Fibroblast of skin of right biceps (primary cell): ENCODE data around the gene HDX.
"Not testable (repeated sequence)": the region's sequence is repeated elsewhere in the genome, so short reads cannot be mapped to it uniquely, and the experiment has no call there.

Experiments used
- DNase-seq: peaks from one replicate; pipeline ENCODE4 v3.0.0-alpha.2; 2013

Gene HDX

DNA sequence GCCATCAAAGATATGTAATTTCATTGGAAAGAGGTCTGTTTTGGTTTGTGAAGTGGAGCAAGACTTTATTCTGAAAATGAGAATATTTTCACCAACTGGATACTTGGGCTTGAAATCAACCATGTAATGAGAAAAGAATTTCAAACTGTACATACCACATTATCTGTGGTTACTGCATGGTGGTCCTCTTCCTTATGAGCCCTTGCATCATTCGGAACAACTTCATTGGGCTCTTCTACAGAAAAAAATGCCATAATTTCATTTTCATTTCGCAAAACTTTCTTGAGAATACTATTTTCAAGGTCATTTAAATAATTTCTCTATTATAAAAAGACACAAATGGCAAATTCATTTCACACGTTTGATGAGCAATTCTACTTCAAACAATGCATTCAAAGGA lies 165.6 kb downstream of the HDX start:
- peak; percentile 72 for DNase-seq

DNA sequence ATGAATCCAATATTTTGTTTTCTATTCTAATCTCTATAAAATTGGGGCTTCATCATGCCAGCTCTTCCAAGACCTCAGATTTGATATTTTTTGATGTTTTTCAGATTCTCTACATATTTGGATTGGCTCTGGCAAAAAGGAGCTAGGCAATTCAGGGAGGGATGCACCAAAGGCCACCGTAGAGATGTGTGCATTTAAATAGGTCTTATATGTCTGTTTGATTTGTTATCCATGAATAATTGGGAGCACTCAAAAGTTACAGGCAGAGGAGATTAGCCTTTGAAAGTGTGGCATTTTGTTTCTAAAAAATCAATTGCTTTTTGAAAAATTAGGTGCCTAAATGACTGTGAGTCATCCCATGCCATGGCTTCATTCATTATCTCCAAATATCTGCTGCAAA lies 167.1 kb downstream of the HDX start:
- peak; percentile 27 for DNase-seq

DNA sequence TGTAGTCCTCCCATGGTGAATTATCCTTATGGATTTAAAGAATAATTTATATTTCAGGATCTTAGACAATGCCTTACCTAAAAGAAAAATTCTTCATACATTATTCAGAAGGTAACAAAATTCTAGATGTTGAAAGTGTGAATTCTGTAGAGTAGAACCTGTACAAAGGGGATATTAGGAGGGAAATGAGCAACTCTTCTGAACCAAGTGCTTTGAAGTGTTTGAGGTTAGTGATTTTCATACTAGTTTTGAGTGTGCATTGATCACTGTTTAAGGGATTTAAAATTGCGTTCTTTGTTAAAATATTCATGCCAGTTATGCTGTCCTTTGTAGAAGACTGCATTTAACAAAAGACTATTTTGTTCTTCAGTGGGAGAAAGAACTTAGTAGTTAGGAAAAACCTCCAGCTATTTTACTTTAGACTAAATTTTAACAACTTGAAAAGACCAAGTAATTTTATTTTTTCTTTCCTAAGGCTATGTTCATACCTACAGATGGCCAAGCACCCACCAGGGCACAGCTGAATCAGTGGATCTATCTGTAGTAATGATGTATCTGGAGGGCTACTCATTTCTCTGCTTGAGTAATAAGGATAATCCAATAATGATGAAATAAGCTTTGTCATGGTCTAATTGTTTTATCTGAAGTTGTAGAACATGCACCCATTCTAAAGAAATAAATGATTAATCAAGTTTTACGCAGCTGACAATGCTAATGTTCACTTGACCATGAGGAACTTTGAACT lies 180.0 kb downstream of the HDX start:
- no peak for DNase-seq

DNA sequence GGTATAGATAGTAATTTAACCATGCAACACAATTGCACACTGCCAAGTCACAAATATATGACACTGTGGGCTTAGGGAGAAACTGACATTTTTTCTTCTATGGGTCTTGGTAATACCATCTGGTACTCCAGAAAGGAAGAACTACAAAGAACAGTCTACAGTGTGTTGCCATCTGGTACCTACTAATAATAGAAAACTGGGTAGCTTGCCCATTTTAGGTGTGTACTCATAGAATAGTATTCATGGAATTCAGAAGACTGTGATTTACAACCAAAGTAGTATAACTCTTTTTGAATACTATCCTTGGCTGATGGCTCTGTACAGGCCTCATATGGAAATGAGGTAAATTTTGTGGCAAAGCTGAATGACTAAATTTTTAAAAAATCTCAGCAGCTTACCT lies 181.6 kb downstream of the HDX start:
- peak; percentile 25 for DNase-seq

DNA sequence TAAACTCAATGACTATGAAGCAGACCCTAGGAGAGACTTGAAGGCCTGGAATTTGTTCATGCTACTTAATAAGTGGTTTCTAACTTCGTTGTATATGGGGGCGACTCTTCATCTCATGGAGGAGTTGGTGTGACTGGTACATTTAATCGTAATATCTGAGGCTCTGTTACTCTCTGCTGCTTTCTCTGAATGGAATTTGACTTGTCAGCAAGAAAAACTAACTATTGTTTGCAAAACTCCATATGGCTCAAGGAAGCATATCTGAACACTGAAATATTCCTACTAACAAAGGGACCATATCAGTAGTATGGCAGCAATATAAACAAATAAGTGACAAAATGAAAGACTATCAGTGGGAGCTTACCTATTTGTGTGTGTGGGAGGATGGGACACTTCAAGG lies 182.2 kb downstream of the HDX start:
- DNase-seq: no peak

DNA sequence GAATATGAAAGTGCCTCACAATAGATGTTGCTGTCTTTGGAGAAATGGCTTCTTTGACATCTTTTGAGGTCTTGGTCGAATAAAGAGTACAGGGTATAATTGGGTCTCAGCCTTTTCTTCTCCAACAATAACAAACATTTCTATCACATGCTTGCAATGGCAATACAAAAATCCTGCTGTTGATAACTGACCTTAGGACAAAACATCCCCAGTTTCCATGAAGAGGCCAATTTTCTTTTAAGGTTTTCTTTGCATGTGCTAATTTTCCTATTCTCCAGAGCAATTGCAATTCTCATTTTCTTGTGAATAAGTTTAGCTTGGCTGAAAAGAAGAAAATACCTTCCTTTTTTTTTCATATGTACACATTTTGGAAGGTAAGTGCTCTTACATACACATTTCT lies 183.6 kb downstream of the HDX start:
- no peak for DNase-seq

DNA sequence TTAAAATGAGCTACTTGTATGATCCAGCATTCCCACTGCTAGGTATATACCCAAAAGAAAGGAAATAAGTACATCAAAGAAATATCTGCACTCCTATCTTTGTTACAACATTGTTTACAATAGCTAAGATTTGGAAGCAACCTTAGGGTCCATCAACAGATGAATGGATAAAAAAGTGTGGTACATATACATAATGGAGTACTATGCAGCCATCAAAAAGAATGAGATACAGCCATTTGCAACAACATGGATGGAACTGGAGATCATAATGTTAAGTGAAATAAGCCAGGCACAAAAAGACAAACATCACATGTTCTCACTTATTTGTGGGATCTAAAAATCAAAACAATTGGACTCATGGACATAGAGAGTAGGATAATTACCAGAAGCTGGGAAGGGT lies 186.3 kb downstream of the HDX start:
- DNase-seq: not testable (repeated sequence)
